Ovary (tissue), 3 donors: ENCODE results near the gene POLR1F.

ENCODE experiments used
- CTCF ChIP-seq, 3 donors: fragments of 450-650 bp in 2 of 3; fragments of 200-600 bp in 1 of 3; IDR thresholded peaks; one replicate each; pipeline versions ENCODE4 v1.5.1 to v1.8.0; 2016 to 2022; ENCODE audit warnings: antibody characterized with exemption in 3 of 3, mild to moderate bottlenecking in 1 of 3
- POLR2A ChIP-seq: fragments of 450-650 bp; IDR thresholded peaks from one replicate; pipeline ENCODE4 v1.6.1; 2017; ENCODE audit warnings: antibody characterized with exemption, mild to moderate bottlenecking, moderate library complexity
- donor health status: DM: no; HTN: no; CAD: no.

- no peak for TF ChIP-seq CTCF (IDR thresholded peaks at IDR 0.05)
- TF ChIP-seq POLR2A = no peak
Measured at GRCh38 chr7:19715499-19715898, 6.7 kb upstream of the POLR1F start.
